Panc1 (cell line): ENCODE results near the gene SERGEF.

Source experiments
- POLR2AphosphoS5 ChIP-seq: IDR thresholded peaks from 2 replicates; pipeline ENCODE4 v1.6.1; 2012; ENCODE audit warnings: mild to moderate bottlenecking, low read depth, low read length, moderate library complexity
- REST ChIP-seq, 2 experiments: IDR thresholded peaks; 2 replicates each; pipeline ENCODE4 v1.6.1; 2011 to 2012; ENCODE audit warnings: low read depth in 2 of 2, control low read depth in 1 of 2, low read length in 1 of 2, mild to moderate bottlenecking in 1 of 2, moderate library complexity in 1 of 2; ENCODE audit not compliant: insufficient read depth in 1 of 2

- TF ChIP-seq POLR2AphosphoS5 = no peak
- TF ChIP-seq REST (IDR thresholded peaks at IDR 0.05; ENCODE audit: insufficient read depth in 1 of 2, low read depth in 2 of 2, low read length in 1 of 2) = no peak
Observed at GRCh38 chr11:17848715-17849114, 164.1 kb downstream of the SERGEF start.
